ENCODE data around the gene MON1A.

Gene MON1A

DNA sequence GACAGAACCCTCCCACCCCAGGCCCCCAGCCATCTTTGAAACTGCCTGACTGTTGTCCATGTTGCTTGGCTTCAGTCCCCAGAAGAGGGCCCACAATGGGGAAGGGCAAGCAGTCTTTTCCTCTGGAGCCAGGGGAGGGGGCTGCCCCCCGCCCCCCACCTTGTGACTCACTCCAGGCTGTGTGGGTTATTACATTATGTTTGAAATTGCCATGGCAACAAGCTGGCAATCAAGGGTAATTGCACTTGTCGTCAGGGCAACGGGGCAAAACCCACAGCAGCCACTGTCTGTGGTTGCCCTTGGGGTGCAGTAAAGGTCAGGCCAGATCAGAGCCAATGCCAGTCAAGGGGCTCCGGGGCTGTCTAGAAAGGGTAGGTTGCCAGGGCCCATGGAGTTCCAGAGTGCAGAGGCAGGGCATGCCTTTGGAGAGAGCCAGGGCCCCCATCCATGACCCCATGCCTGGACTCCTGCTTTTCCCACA is 56.8 kb downstream of the MON1A start:
- H3K4me3 ChIP-seq (ENCODE audit: low read depth, low read length) = no peak overlapping the region
- TF ChIP-seq, protein P1, sequence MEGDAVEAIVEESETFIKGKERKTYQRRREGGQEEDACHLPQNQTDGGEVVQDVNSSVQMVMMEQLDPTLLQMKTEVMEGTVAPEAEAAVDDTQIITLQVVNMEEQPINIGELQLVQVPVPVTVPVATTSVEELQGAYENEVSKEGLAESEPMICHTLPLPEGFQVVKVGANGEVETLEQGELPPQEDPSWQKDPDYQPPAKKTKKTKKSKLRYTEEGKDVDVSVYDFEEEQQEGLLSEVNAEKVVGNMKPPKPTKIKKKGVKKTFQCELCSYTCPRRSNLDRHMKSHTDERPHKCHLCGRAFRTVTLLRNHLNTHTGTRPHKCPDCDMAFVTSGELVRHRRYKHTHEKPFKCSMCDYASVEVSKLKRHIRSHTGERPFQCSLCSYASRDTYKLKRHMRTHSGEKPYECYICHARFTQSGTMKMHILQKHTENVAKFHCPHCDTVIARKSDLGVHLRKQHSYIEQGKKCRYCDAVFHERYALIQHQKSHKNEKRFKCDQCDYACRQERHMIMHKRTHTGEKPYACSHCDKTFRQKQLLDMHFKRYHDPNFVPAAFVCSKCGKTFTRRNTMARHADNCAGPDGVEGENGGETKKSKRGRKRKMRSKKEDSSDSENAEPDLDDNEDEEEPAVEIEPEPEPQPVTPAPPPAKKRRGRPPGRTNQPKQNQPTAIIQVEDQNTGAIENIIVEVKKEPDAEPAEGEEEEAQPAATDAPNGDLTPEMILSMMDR (IDR thresholded peaks at IDR 0.05; ENCODE audit: low read depth, low read length) = no peak

DNA sequence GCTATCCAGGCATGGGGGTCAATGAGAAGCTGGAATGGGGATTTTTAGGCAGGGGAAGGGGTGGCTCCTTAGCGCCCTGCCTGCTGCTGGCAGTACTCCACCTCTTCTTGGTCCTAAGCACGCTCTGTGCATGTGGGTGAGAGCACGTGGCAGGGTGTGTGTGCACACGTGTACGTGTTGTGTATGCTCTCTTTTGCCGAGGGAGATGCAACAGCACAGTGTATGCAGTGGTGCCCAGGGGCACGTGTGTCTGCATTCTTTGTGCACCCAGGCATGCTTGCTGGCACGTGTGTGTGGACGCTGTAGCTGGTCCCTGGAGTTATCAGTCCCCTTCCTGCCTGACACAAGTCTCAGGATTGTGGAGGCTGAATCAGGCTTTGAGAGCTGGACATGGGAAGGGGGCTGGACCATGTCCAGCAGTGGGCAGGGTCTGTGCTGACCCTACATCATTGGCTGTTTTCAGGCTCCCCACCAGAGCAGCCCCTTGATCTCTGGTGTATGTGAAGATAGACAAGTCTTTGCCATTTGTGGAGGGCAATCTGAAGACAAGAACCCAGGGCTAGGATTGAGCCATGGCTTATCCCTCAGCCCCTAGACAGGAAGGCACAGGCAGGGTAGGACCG is 58.0 kb downstream of the MON1A start:
- TF ChIP-seq, protein P1 (IDR thresholded peaks at IDR 0.05; ENCODE audit: low read depth, low read length) = no peak

DNA sequence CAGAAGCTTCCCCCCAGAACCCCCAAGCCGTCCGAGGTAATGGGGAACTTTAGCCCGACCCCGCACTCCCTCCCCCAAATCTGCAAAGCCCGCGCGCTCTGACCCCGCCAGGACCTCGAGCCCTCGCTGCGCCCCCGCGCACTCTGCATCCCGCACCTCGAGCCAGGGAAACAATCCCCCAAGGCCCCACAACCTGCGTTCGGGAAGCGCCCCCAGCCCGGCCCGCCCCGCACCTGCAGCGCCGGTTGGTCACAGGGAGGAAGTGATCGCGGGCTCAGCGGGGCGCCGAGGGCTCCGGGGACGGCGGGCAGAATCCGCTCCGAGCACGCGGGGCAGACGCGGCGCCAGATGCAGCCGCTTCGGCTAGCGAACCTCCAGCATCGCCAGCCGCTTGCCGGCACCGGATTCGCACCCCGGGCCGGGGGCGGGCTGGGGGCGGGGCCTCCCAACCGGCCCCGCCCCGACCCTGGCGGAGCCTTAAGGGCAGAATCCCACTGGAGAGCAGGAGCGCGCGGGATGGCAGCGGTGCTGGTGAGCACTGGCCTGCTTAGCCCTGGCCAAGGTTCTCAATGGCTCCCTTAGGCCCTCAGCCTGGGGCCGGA is 60.0 kb downstream of the MON1A start, which contains the start of gene CAMKV:
Gene CAMKV, minus strand, starts transcription at position 382 of the 602 bp plus-strand sequence. CDS start 7,518 bp downstream, outside the sequence.
- TF ChIP-seq, protein P1 (IDR thresholded peaks at IDR 0.05; ENCODE audit: low read depth, low read length) = no peak
- H3K4me3 ChIP-seq (ENCODE audit: low read depth, low read length) = no peak within 1 kb of the TSS

More for the DNA sequence above, 58.0 kb downstream of the MON1A start:
- no peak overlapping the region for H3K4me3 ChIP-seq (ENCODE audit: low read depth, low read length)

DNA sequence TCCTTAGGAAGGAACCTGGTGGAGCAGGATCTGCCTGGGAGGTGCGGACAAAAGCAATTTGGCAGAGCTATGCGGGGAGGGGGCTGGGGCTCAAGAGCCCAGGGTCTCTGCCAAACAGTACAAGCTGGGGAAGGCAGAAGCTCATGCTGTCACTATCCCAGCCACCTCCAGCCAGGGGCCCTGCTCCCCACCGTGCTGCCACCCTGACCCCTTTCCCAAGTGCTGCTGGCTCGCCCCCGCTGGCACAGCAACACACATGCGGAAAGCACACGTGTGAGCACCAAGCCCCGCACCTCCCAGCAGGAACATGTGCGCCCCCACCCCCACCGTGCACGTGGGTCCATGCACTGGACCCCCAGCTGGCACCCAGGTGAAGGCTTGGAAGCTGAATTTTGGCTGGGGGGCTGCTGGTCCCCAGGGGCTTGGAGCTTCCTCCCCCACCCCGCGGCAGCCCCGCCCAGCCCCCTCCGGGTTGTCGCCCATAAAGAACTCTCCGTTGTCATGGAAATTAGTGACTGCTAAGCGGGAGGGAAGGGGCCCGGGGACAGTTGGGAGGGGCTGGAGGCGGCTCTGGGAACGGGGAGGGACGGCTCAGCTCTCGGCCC is 60.6 kb downstream of the MON1A start:
- TF ChIP-seq, protein P1 (IDR thresholded peaks at IDR 0.05; ENCODE audit: low read depth, low read length) = no peak
- no peak overlapping the region for H3K4me3 ChIP-seq (ENCODE audit: low read depth, low read length)

DNA sequence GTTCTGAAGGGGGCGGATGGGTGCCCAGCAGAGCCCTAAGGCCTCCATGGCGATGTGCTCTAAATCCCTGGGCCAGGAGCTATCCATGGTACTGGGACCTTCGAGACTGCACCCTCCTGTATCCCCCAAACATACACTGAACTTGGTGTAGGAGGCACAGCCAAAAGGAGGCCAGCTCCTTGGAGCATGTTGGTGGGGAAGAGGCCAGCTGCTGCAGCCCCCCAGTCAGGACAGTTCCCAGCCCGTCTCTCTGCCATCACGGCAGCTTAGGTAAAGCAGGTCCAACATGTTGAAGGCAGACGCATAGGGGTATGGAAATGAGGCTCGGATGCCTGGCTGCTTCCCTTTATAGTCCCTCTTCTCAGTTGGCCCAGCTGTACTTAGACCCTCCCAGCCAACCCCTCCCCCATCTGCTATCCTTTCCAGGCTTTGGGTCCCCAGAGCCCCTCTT is 61.7 kb downstream of the MON1A start:
- no peak overlapping the region for H3K4me3 ChIP-seq (ENCODE audit: low read depth, low read length)
- TF ChIP-seq, protein P1 (IDR thresholded peaks at IDR 0.05; ENCODE audit: low read depth, low read length) = no peak

DNA sequence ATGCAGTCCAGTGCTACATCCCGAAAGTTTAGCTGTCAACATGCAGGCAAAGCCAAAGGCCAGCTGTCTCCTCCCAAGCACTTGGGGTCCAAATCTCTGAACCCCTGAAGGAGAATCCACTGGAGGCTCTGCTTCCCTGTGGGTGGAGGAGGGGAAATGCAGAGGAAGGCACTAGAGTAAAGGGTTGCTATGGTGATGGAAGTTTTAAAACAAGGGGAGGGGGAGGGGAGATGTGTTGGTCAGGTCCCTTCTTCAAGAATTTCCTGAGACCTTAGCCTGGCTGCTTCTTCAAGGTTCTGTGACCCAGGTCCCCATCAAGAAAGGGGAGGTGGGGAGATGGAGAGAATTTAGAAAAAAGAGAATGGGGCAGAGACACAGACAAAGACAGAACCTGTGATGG is 62.2 kb downstream of the MON1A start:
- no peak overlapping the region for H3K4me3 ChIP-seq (ENCODE audit: low read depth, low read length)
- TF ChIP-seq, protein P1 (IDR thresholded peaks at IDR 0.05; ENCODE audit: low read depth, low read length) = no peak
